Vagina (tissue), 2 donors: ENCODE data around the gene MRTFA. TPM values are rescaled to one million over a fixed set of nuclear protein-coding genes. Genes with fewer than 3 reads are reported as not detected.
"Not testable (repeated sequence)": the region's sequence is repeated elsewhere in the genome, so short reads cannot be mapped to it uniquely, and the experiment has no call there.

Source experiments
- DNase-seq, 2 donors: peaks; one replicate each; pipeline ENCODE4 v3.0.0-alpha.2; 2017; ENCODE audit errors: extremely low spot score in 2 of 2
- H3K27ac ChIP-seq: fragments of 200-600 bp; sonication (generic); one replicate; pipeline ENCODE4 v1.5.1; 2019
- H3K27me3 ChIP-seq: fragments of 200-600 bp; sonication (generic); one replicate; pipeline ENCODE4 v1.5.1; 2019
- H3K36me3 ChIP-seq, 2 donors: fragments of 200-600 bp; sonication (generic); one replicate each; pipeline ENCODE4 v1.5.1; 2017 to 2019
- H3K4me1 ChIP-seq: fragments of 200-600 bp; sonication (generic); one replicate; pipeline ENCODE4 v1.5.1; 2019
- H3K4me3 ChIP-seq, 2 donors: fragments of 200-600 bp; sonication (generic); 1 replicate in 1 of 2; 2 replicates in 1 of 2; pipeline ENCODE4 v1.5.1; 2016 to 2019
- H3K9me3 ChIP-seq: fragments of 200-600 bp; sonication (generic); one replicate; pipeline ENCODE4 v1.5.1; 2019
- CTCF ChIP-seq, 3 experiments: fragments of 450-650 bp in 2 of 3; fragments of 200-600 bp in 1 of 3; sonication (generic) in 1 of 3; IDR thresholded peaks; one replicate each; pipeline ENCODE4 v1.5.1; 2017 to 2019; ENCODE audit warnings: antibody characterized with exemption in 3 of 3, mild to moderate bottlenecking in 2 of 3, moderate library complexity in 2 of 3
- POLR2A ChIP-seq, 2 donors: fragments of 450-650 bp; IDR thresholded peaks; one replicate each; pipeline ENCODE4 v1.6.1; 2017; ENCODE audit warnings: antibody characterized with exemption in 2 of 2, mild to moderate bottlenecking in 2 of 2, moderate library complexity in 2 of 2
- POLR2AphosphoS5 ChIP-seq, 2 donors: sonication (generic); formaldehyde crosslinking; IDR thresholded peaks; one replicate each; pipeline ENCODE4 v1.9.0; 2017; ENCODE audit warnings: antibody characterized with exemption in 2 of 2, mild to moderate bottlenecking in 2 of 2, low read depth in 1 of 2; ENCODE audit not compliant: insufficient read depth in 1 of 2
- intact Hi-C: fragments of 100-400 bp; cut with DNase I; formaldehyde crosslinking; loops from one replicate; pipeline ENCODE4 v1.15.1; 2023
- total RNA-seq: library from RNA; depleted of rRNA; stranded (reverse); fragments of >200 nt; gene quantifications from one replicate; pipeline ENCODE4 v1.2.3, GENCODE V29; 2016

MRTFA gene
- total RNA-seq, 1 donor from 2014 or later = 99.4 TPM

DNA sequence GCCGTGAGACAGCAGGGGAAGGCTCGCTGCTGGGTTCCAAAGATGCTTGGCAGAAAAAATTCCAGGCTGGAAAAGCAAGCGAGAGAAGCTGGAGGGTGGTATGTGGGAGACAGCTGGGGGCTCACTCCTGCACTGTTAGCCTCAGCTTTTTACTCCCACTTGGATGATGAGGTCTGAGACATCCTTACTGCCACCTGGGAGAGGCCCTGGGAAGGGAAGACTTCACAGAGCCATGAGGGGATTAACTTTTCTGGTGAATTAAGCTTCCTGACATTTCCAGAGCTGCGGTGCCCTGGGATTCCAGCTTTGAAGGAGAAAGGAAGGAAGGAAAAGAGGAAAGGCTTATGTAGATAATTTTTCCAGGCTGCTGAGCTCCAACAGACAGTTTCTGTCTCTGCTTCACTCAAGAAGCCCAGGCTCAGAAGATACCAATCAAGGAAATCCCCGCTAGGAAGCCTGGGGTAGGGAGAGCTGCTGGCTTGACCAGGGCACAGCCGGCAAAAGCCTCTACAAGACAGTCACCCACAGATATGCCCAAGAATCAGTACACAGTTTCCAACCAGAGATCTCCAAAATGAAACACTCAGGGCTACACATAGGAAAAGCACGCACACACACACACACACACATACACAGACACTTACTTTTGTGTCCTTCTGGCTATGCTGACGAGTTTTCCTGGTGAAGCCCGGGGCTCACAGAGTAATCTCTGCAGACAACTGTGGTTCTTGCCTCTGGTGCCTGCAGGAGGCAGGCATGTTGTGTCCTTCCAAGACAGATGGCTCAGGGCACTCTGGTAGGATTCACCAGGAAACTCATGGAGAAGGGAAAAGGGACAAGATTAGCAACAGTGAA lies 43.7 kb upstream of the MRTFA start:
- H3K4me1 ChIP-seq = peaks cover 27% of the 10 kb centered on the region

DNA sequence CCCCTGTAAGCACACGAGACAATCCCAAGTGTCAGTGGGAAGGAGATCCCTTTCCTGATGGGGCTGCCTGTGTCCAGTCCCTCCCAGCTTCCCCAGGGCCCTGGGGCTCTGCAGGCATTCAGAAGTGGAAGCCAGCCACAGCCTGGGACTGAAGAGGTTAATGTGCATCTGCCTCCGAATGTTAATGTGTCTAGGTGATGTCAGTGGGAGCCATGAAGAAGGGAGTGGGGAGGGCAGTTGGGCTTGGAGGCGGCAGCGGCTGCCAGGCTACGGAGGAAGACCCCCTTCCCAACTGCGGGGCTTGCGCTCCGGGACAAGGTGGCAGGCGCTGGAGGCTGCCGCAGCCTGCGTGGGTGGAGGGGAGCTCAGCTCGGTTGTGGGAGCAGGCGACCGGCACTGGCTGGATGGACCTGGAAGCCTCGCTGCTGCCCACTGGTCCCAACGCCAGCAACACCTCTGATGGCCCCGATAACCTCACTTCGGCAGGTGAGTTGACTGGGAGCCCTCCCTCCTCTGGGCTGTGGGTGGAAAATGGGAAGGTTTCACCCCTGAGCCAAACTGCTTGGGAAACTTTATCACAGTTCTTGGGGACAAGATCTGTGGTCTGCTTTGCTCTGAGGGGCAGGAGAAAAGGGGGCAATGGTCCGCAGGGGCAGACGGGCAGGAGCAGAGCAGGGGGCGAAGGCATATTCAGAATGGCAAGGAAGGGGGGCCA lies 42.9 kb upstream of the MRTFA start, which contains the start of gene MCHR1:
MCHR1 (plus strand) TSS at position 236 of the 715 bp plus-strand sequence; CDS start at position 405, 169 bp downstream.
- peaks cover 27% of the 10 kb centered on the region for H3K4me1 ChIP-seq
- no peaks in the 10 kb centered on the region for H3K36me3 ChIP-seq
- no peak for TF ChIP-seq POLR2A (IDR thresholded peaks at IDR 0.05)
- no peaks in the 10 kb centered on the region for H3K9me3 ChIP-seq
- intact Hi-C loops = no loop called here
- H3K4me3 ChIP-seq = peak within 1 kb of the TSS in 1 of 2 donors; percentile 46
- H3K27me3 ChIP-seq = no peaks in the 10 kb centered on the region
- DNase-seq = no peak
- H3K27ac ChIP-seq = no peak within 1 kb of the TSS

More for the DNA sequence above, 43.7 kb upstream of the MRTFA start:
- Histone ChIP-seq H3K4me3 (peak overlapping the region in 1 of 2 donors; percentile 46), H3K36me3 (no peaks in the 10 kb centered on the region), H3K27ac (no peak overlapping the region), H3K9me3 (no peaks in the 10 kb centered on the region), H3K27me3 (no peaks in the 10 kb centered on the region)
- TF ChIP-seq CTCF (IDR thresholded peaks at IDR 0.05) = no peak
- no peak for TF ChIP-seq POLR2AphosphoS5 (IDR thresholded peaks at IDR 0.05; ENCODE audit: insufficient read depth in 1 of 2, low read depth in 1 of 2)
- TF ChIP-seq POLR2A (IDR thresholded peaks at IDR 0.05) = no peak
- intact Hi-C loops = loop anchor here (5.0 kb wide), 1 partner anchor 82 kb away; no protein-coding TSS in a partner anchor
- DNase-seq = no peak

DNA sequence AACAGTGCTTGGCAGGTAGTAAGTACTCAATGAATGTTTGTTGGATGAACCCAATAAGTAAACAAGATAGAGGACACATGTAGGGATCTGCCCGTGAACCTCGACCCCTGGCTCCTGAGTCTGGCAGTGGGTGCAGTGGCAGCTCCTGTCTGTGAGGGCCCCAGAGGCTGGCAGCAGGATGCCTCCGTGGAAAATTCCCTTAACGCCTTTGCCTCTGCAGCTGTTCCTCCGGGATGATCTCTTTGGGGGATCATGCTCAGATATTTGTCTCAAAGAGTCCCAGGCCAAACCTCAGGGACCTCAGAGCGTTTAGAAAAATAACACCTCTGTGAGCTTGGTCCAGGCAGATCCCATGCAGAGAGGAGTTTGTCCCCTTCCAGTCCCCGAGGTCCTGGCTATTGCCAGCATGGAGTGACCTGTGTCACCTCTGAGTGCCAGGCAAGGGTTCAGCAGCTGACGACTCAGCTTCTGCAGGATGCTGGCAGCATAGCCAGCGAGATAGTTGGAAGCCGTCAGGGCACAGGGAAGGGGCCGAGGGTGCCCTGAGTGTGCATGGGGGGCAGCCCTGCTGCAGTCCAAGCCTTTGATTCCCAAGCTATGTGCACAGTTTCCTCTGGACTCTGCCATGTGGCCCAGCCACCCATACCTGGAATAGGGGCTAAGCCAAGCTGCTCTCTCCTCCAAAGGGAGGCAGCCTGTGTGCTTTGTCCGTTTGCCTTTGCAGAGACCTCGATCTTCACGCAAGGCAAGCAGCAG lies 42.2 kb upstream of the MRTFA start:
- no peaks in the 10 kb centered on the region for H3K27me3 ChIP-seq
- no peak overlapping the region for H3K27ac ChIP-seq
- intact Hi-C loops = no loop called here
- TF ChIP-seq POLR2A (IDR thresholded peaks at IDR 0.05) = no peak
- TF ChIP-seq CTCF (IDR thresholded peaks at IDR 0.05) = no peak
- no peak for TF ChIP-seq POLR2AphosphoS5 (IDR thresholded peaks at IDR 0.05; ENCODE audit: insufficient read depth in 1 of 2, low read depth in 1 of 2)
- no peak for DNase-seq
- peaks cover 27% of the 10 kb centered on the region for H3K4me1 ChIP-seq
- H3K36me3 ChIP-seq = no peaks in the 10 kb centered on the region
- H3K4me3 ChIP-seq = peak overlapping the region in 1 of 2 donors; percentile 46
- H3K9me3 ChIP-seq = no peaks in the 10 kb centered on the region

- no peaks in the 10 kb centered on the region for H3K27me3 ChIP-seq
- H3K4me1 ChIP-seq = peaks cover 17% of the 10 kb centered on the region
- no peaks in the 10 kb centered on the region for H3K36me3 ChIP-seq
- no peaks in the 10 kb centered on the region for H3K9me3 ChIP-seq
- TF ChIP-seq POLR2AphosphoS5 (IDR thresholded peaks at IDR 0.05; ENCODE audit: insufficient read depth in 1 of 2, low read depth in 1 of 2) = no peak
- no peak for TF ChIP-seq CTCF (IDR thresholded peaks at IDR 0.05)
- no peak for TF ChIP-seq POLR2A (IDR thresholded peaks at IDR 0.05)
- H3K27ac ChIP-seq = no peak overlapping the region
- intact Hi-C loops = no loop called here
- DNase-seq = no peak
- no peak overlapping the region for H3K4me3 ChIP-seq
Observed at GRCh38 chr22:40676644-40677043, 40.1 kb upstream of the MRTFA start.

DNA sequence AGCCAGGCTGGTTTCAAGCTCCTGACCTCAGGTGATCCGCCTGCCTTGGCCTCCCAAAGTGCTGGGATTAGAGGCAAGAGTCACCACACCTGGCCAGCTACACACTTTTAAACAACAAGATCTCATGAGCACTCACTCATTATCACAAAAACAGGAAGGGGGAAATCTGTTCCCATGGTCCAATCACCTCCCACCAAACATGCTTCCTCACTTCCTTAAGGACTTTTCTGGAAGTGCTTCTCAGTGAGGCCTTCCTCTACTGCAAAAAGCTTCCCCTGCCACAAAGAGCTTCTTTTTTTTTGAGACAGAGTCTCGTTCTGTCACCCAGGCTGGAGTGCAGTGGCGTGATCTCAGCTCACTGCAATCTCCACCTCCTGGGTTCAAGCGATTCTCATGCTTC lies 39.6 kb upstream of the MRTFA start:
- intact Hi-C loops, H3K4me3 ChIP-seq, H3K27ac ChIP-seq, DNase-seq, H3K36me3 ChIP-seq, H3K9me3 ChIP-seq, H3K27me3 ChIP-seq: not testable (repeated sequence)
- peaks cover 17% of the 10 kb centered on the region for H3K4me1 ChIP-seq
